GM18861 (cell line): ENCODE results near the gene GH1.
"Not testable (repeated sequence)": the region's sequence is repeated elsewhere in the genome, so short reads cannot be mapped to it uniquely, and the experiment has no call there.

Experiments
- ATAC-seq: cut with Tn5 transposase; IDR thresholded peaks from one replicate; pipeline ENCODE4 v1.9.1; 2021; ENCODE audit not compliant: unreplicated experiment

The GH1 gene

DNA sequence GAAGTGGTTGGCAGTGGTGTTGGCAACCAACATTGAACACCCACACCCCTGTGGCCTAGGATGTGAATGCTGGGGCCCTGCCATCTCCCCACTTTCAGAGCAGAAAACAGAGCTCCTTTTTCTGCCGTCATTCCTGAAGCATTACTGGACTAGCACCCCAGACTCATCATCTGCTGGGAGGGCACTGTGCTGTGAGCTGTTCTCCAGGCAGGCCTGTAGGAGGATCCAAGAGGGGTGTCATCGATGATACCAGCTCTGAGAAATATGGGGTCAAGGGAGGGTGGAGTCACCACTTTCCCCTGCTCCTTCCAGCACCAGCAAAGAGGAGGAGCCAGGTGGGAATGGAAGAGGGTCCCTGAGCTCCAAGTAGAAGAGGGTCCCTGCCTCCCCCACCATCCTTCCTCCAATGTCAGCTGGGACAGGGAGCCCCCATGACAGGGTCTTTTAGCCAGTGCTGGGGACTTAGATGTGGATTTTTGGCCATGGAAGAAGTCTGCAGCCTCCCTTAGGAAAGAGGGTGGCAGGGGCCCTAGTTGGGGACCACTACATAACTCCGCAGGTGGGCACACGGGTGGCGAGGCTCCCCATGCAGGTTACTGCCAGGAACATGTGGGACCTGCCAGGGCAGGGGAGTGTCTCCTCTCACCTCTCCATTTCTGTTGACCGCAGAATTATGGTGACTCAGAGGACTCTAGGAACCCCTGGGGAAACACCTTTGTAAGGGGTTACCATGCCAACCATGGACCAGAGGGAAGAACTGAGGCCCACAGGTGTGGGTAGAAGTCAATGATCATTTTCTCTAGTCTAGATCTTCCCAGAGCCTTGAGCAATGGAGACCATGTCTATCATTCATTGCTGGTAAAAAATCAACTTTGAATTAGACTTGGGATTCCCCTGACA lies 19.5 kb downstream of the GH1 start:
- ATAC-seq: not testable (repeated sequence)

DNA sequence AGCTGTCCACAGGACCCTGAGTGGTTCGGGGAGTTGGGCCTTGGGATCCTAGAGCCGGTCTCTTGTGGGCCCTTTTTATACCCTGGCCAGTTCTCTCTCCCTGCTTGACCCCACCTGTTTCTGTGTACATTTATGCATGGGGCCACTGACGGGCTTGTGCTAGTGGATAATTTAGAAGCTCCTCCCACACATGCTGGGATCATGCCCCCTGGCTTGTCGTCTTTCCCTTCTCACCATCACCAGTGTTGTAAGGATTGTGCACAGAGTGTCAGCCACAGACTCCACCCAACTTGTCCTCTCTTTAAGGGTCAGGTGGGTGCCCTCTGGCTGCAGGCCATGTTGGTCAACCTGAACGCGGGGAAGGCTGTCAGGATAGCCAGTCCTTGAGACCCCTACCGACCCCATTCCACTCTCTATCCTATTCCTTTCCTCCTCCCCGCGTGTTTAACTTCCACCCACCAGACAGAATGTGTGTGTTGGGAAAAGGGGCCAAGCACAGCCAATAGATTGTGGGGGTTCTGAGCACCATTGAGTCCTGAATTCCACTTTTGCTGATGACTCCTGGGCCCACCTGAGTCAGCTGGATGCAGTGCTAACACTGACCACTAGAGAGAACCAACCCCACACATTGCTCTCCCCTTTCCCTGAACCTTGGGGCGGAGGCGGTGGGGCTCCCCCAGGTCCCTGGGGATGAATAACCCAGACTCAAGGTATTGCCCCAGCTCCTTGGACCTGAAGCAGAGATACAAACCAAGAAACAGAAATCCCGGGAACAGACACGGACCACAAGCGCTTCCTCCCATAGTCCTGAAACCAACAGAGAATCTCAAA lies 21.9 kb downstream of the GH1 start, which contains the start of gene CSH1:
Gene CSH1, minus strand, starts transcription at position 51 of the 831 bp plus-strand sequence. CDS start 63 bp downstream, outside the sequence.
- ATAC-seq: not testable (repeated sequence)

DNA sequence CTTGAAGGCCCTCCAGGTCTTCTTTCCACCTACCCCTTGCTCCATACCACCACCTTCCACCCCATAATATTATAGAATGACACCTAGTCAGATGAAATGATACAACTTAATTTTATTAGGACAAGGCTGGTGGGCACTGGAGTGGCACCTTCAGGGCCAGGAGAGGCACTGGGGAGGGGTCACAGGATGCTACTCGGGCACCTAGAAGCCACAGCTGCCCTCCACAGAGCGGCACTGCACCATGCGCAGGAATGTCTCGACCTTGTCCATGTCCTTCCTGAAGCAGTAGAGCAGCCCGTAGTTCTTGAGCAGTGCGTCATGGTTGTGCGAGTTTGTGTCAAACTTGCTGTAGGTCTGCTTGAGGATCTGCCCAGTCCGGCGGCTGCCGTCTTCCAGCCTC lies 23.8 kb downstream of the GH1 start:
- ATAC-seq: not testable (repeated sequence)

DNA sequence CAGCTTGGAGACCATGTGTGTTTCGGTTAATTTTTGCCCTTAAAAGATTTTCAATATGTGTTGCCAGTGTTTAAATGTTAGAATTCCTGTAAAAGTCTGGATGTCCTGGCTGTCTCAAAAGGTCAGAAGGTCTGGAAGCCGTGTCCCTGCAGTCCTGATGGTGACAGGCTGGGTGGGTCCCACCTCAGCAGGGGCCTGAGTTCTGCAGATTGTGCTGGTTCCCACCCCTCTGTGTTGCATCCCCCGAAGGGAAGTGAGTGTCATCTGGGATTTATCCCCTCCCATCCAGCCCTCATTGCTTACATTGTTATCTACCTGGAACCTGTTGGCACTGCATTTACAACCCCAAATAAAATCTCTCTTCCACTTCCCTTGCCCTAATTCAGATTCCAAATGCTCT lies 24.6 kb downstream of the GH1 start:
- ATAC-seq: not testable (repeated sequence)

DNA sequence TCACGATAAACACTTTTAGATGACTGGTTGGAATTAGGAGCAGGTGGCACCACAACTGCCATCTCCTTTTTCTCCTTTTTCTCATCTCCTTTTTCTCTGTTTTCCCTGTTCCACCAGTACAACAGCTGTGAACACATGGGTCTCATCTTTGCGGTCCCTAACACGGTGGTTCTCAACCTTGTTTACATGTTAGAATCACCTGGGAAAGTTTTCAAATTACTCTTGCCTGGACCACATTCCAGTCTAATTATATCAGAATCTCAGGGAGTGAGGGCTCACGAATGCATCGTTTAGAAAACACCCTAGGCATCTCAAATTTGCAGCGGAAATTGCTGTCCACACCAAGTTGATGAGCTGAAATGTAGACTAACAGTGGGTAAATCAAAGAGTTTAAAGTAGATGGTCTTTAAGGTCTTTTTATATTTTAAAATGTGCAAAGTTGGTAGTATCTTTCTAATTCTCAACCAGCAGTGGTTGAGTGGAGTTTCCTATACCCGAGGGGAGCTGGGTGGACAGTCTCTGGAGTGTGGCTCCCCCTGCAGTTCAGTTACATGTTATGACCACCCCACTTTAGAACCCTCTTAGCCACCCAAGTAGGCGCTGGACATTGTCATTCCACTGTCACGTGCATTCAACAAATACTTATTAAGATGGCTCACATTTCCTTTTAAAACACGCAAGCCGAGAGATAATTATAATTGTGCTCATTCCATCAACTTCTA lies 26.2 kb downstream of the GH1 start:
- ATAC-seq: not testable (repeated sequence)

DNA sequence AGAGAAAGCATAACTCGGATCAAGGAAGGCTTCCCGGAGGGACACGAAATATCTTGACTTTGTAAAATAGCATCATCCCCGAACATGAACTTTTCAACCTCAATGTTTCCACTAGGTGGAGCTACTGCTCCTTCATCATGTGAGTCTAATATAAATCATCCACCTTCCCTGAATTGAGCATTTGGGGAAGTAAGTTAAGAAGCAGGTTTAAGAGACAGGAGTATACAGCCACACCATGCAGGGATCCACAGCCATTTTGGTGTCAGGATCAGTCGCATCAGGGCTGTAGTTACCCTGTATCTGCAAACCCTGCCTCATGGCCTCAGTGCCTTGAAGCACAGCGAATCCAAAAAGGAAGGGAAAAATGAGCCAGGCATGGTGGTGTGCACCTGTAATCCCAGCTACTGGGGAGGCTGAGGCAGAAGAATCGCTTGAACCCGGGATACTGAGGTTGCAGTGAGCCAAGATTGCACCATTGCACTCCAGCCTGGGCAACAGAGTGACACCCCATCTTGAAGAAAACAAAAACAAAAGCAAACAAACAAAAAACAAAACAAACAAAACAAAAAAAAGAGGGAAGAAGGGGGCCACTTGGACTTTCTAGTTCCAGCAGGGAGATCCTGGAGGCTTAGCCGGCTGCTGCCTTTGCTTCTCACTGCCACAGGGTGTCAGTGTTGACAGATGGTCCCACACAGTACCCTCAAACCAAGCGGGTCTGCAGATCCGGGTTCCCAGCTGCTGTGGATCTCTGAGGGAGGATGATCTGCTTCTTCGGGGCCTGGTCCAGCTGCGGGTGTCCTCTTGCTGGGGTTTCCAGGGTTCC lies 29.4 kb downstream of the GH1 start:
- ATAC-seq: not testable (repeated sequence)

DNA sequence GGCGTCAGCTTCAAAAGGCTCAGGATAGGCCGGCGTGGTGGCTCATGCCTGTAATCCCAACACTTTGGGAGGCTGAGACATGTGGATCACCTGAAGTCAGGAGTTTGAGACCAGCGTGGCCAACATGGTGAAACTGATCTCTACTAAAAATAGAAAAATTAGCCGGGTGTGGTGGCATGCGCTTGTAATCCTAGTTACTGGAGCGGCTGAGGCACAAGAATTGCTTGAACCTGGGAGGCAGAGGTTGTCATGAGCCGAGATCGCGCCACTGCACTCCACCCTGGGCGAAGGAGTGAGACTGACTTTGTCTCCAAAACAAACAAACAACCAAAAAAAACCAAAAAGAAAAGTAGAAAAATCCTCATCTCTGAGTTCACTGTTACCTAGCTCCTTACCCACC lies 33.5 kb downstream of the GH1 start:
- ATAC-seq: not testable (repeated sequence)

DNA sequence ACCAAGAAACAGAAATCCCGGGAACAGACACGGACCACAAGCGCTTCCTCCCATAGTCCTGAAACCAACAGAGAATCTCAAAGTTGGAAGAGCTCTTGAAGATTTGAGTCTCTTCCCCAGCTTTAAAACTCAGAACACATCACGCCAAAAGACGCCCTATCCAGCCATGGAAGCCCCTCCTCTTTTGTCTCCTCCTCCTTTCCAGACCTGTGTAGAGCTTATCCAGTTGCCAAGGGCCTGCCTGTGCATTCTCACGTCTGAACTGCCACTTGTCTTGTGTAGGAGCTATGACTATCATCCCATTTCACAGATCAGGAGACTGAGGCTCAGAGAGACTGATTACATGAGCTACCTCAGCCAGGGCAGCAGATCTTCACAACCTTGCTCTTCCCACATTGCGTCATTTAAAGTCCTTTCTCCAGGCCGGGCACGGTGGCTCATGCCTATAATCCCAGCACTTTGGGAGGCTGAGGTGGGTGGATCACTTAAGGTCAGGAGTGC lies 36.0 kb downstream of the GH1 start:
- not testable (repeated sequence) for ATAC-seq

DNA sequence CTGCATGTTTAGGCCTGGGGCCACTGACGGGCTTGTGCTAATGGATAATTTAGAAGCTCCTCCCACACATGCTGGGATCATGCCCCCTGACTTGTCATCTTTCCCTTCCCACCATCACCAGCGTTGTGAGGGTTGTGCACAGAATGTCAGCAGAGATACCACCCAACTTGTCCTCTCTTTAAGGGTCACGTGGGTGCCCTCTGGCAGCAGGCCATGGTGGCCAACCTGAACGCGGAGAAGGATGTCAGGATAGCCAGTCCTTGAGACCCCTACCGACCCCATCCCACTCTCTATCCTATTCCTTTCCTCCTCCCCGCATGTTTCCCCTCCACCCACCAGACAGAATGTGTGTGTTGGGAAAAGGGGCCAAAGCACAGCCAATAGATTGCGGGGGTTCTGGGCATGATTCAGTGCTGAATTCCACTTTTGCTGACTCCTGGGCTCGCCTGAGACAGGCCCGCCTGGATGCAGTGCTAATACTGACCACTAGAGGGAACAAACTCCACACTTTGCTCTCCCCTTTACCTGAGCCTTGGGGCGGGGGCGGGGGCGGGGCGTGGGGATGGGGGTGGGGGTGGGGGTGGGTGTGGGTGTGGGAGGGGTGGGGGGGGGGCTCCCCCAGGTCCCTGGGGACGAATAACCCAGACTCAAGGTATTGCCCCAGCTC lies 36.6 kb downstream of the GH1 start, which contains the start of gene GH2:
Gene GH2, minus strand, starts transcription at position 10 of the 667 bp plus-strand sequence. CDS start 143 bp downstream, outside the sequence.
- no peak for ATAC-seq

DNA sequence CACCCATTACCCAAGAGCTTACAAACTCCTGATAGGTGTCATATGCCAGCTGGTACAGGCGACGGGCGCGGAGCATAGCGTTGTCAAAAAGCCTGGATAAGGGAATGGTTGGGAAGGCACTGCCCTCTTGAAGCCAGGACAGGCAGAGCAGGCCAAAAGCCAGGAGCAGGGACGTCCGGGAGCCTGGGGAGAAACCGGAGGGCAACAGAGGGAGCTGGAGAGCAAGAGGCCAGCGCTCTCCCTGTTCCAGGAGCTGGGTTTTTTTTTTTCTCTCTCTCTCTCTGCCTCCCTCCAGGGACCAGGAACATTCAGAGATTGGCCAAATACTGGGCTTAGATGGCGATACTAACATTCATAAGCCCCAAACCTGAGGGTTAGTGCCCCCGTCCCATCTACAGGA lies 37.3 kb downstream of the GH1 start:
- ATAC-seq: not testable (repeated sequence)

DNA sequence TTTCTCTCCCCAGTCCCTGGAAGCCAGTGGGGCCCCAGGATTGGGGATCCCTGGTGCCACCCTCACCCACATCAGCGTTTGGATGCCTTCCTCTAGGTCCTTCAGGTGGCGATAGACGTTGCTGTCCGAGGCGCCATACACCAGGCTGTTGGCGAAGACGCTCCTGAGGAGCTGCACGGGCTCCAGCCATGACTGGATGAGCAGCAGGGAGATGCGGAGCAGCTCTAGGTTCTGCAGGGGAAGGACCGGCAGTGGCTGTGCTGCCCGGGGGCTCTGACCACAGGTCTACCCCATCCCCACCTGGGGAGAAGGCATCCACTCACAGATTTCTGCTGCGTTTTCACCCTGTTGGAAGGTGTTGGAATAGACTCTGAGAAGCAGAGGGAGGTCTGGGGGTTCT lies 37.9 kb downstream of the GH1 start:
- no peak for ATAC-seq

DNA sequence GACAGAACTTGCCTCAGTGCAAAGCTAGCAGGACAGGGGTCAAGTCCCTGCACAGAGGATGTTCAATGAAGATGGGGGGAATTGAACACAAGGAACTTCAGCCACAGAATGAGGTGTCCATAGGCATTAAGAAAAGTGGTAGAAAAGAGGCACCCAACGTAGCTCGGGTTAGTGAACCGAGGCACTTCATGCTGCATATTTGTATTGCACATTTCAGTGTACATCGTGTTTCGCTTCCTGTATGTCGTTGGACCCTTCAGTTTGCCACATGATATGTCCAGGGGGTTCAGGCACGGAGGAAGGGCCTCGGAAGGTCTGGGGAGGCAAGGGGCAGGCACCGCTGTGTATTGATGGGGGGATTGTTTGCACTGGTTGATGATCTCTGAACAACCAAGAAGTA lies 40.2 kb downstream of the GH1 start:
- not testable (repeated sequence) for ATAC-seq

DNA sequence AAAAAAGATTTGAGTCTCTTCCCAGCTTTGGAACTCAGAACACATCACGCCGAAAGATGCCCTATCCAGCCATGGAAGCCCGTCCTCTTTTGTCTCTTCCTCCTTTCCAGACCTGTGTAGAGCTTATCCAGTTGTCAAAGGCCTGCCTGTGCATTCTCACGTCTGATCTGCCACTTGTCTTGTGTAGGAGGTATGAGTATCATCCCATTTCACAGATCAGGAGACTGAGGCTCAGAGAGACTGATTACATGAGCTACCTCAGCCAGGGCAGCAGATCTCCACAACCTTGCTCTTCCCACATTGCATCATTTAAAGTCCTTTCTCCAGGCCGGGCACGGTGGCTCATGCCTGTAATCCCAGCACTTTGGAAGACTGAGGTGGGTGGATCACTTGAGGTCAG lies 43.9 kb downstream of the GH1 start:
- ATAC-seq: not testable (repeated sequence)

DNA sequence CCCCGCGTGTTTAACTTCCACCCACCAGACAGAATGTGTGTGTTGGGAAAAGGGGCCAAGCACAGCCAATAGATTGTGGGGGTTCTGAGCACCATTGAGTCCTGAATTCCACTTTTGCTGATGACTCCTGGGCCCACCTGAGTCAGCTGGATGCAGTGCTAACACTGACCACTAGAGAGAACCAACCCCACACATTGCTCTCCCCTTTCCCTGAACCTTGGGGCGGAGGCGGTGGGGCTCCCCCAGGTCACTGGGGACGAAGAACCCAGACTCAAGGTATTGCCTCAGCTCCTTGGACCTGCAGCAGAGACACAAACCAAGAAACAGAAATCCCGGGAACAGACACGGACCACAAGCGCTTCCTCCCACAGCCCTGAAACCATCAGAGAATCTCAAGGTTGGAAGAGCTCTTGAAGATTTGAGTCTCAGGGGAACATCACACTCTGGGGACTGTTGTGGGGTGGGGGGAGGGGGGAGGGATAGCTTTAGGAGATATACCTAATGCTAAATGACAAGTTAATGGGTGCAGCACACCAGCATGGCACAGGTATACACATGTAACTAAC lies 44.5 kb downstream of the GH1 start:
- not testable (repeated sequence) for ATAC-seq

DNA sequence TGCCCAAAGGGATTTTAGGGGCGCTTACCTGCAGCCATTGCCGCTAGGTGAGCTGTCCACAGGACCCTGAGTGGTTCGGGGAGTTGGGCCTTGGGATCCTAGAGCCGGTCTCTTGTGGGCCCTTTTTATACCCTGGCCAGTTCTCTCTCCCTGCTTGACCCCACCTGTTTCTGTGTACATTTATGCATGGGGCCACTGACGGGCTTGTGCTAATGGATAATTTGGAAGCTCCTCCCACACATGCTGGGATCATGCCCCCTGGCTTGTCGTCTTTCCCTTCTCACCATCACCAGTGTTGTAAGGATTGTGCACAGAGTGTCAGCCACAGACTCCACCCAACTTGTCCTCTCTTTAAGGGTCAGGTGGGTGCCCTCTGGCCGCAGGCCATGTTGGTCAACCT lies 45.1 kb downstream of the GH1 start, which contains the start of gene CSH2:
Gene CSH2, minus strand, starts transcription at position 101 of the 400 bp plus-strand sequence. Its CDS starts 63 bp downstream, at position 38.
- ATAC-seq: not testable (repeated sequence)

DNA sequence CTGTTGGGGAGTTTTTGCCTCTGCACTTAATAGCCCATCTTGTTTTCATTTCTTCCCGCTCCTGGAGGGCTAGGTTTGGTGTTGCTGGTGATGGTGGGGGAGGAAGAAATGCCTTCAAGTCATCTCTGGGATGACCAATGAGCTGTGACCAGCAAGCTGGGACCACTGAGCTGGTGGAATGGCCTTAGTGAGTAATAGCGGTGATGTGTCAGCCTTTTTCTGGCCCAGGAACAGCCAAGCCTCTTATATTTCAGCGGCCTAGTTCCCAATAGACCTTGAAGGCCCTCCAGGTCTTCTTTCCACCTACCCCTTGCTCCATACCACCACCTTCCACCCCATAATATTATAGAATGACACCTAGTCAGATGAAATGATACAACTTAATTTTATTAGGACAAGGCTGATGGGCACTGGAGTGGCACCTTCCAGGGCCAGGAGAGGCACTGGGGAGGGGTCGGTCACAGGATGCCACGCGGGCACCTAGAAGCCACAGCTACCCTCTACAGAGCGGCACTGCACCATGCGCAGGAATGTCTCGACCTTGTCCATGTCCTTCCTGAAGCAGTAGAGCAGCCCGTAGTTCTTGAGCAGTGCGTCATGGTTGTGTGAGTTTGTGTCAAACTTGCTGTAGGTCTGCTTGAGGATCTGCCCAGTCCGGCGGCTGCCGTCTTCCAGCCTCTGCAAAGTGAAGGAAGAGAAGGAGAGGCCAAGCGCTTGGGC lies 46.8 kb downstream of the GH1 start:
- not testable (repeated sequence) for ATAC-seq

DNA sequence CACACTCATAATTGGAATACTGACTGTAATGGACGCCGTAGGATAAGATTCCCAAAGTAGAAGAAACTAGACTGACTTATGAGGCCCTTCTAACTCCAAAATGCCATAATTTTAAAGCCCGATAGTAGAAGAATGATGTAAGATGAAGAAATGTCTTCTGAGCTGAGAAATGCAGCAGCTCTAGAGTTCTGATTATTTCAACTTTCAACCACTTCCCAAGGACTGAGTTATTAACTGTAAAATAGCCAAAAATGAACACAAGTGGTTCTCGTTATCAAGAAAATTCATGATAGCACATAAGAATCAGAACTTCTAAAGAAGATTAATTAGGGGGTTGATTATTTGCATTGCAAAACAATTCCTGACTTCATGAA lies 48.4 kb downstream of the GH1 start:
- ATAC-seq: not testable (repeated sequence)
